A549 (cell line): ENCODE data around the gene SPP1.

Source experiments
- BHLHE40 ChIP-seq: IDR thresholded peaks from 2 replicates; pipeline ENCODE4 v1.6.1; 2012; ENCODE audit warnings: low read depth, low read length, inconsistent platforms
- CBX8 ChIP-seq: fragments of 200-600 bp; sonication (generic); IDR thresholded peaks from 2 replicates; pipeline ENCODE4 v1.6.1; 2016
- JUN ChIP-seq, 2 experiments: fragments of >200 bp; sonication (Bioruptor Twin); formaldehyde crosslinking; IDR thresholded peaks; 2 replicates in 1 of 2; 3 replicates in 1 of 2; pipeline ENCODE4 v1.6.1; 2016 to 2017
- TF ChIP-seq, protein P1 (sequence below): fragments of >200 bp; sonication (Bioruptor Twin); formaldehyde crosslinking; IDR thresholded peaks from 3 replicates; pipeline ENCODE4 v1.5.1; 2016

DNA sequence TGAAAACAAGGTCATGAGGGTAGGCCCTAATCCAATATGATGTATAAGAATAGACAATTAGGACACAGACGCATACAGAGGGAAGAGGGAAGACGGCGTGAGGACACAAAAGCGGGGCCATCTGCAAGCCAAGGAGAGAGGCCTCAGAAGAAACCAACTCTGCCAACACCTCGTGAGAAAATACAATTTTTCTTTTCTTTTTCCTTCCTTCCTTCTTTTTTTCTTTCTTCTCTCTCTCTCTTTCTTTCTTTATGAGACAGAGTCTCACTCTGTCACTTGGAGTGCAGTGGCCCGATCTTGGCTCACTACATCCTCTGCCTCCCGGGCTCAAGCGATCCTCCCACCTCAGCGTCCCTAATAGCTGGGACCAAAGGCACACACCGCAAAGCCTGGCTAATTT is 30.4 kb downstream of the SPP1 start:
- TF ChIP-seq, protein P1, sequence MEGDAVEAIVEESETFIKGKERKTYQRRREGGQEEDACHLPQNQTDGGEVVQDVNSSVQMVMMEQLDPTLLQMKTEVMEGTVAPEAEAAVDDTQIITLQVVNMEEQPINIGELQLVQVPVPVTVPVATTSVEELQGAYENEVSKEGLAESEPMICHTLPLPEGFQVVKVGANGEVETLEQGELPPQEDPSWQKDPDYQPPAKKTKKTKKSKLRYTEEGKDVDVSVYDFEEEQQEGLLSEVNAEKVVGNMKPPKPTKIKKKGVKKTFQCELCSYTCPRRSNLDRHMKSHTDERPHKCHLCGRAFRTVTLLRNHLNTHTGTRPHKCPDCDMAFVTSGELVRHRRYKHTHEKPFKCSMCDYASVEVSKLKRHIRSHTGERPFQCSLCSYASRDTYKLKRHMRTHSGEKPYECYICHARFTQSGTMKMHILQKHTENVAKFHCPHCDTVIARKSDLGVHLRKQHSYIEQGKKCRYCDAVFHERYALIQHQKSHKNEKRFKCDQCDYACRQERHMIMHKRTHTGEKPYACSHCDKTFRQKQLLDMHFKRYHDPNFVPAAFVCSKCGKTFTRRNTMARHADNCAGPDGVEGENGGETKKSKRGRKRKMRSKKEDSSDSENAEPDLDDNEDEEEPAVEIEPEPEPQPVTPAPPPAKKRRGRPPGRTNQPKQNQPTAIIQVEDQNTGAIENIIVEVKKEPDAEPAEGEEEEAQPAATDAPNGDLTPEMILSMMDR = no peak
- TF ChIP-seq CBX8 (no peak), JUN (IDR thresholded peaks at IDR 0.05) (no peak), BHLHE40 (no peak)
